Panc1 (cell line): ENCODE data around the gene CPSF6. TPM values are rescaled to one million over a fixed set of nuclear protein-coding genes. Genes with fewer than 3 reads are reported as not detected.
"Not testable (repeated sequence)": the region's sequence is repeated elsewhere in the genome, so short reads cannot be mapped to it uniquely, and the experiment has no call there.

Experiments used
- ATAC-seq: fragments of 200-7000 bp; cut with Tn5 transposase; 2 replicates; pipeline ENCODE4 v1.9.1; 2020; ENCODE audit warnings: mild to moderate bottlenecking, moderate library complexity
- BruUV-seq: library from RNA; stranded (reverse); fragments of 400-500 nt; replicated peaks from 2 replicates; lab custom pipeline; 2021; lab: Mats Ljungman, UMichigan
- CTCF ChIA-PET: fragments of 300-600 bp; sonication (Branson Sonifier 250); formaldehyde crosslinking; loops from one replicate; lab custom pipeline; 2022; ENCODE audit warnings: antibody characterized with exemption; lab: Charles Lee
- POLR2A ChIA-PET: fragments of 300-600 bp; sonication (Branson Sonifier 250); formaldehyde crosslinking; loops from one replicate; lab custom pipeline; 2022; ENCODE audit warnings: antibody characterized with exemption; lab: Charles Lee
- DNase-seq: peaks from one replicate; pipeline ENCODE4 v3.0.0-alpha.2; 2010; ENCODE audit warnings: low read depth, low spot score
- H3K27ac ChIP-seq: 2 replicates; pipeline ENCODE4 v1.5.1; 2011; ENCODE audit warnings: mild to moderate bottlenecking, low read length, inconsistent platforms
- H3K27me3 ChIP-seq: fragments of 200-500 bp; sonication (Bioruptor generic); 2 replicates; pipeline ENCODE4 v1.6.0; 2014; ENCODE audit warnings: low read length, inconsistent platforms; ENCODE audit not compliant: control insufficient read depth, insufficient read depth
- H3K36me3 ChIP-seq: fragments of 200-500 bp; sonication (Bioruptor generic); 2 replicates; pipeline ENCODE4 v1.5.1; 2014; ENCODE audit warnings: inconsistent platforms, mild to moderate bottlenecking, low read length, moderate library complexity; ENCODE audit not compliant: control insufficient read depth, insufficient read depth
- H3K4me1 ChIP-seq: 2 replicates; pipeline ENCODE4 v1.5.1; 2011; ENCODE audit warnings: inconsistent platforms, mild to moderate bottlenecking, low read length, moderate library complexity; ENCODE audit not compliant: control insufficient read depth, insufficient read depth
- H3K4me3 ChIP-seq, 2 experiments: 2 replicates each; pipeline ENCODE4 v1.5.1; 2011 to 2012; ENCODE audit warnings: low read depth in 2 of 2, low read length in 2 of 2, mild to moderate bottlenecking in 2 of 2, inconsistent platforms in 1 of 2, moderate library complexity in 1 of 2
- H3K9me3 ChIP-seq: fragments of 200-500 bp; sonication (Bioruptor generic); 2 replicates; pipeline ENCODE4 v1.5.1; 2014; ENCODE audit warnings: low read depth, mild to moderate bottlenecking, inconsistent platforms, low read length, moderate library complexity; ENCODE audit not compliant: control insufficient read depth, insufficient read depth
- POLR2AphosphoS5 ChIP-seq: IDR thresholded peaks from 2 replicates; pipeline ENCODE4 v1.6.1; 2012; ENCODE audit warnings: mild to moderate bottlenecking, low read depth, low read length, moderate library complexity
- REST ChIP-seq, 2 experiments: IDR thresholded peaks; 2 replicates each; pipeline ENCODE4 v1.6.1; 2011 to 2012; ENCODE audit warnings: low read depth in 2 of 2, control low read depth in 1 of 2, low read length in 1 of 2, mild to moderate bottlenecking in 1 of 2, moderate library complexity in 1 of 2; ENCODE audit not compliant: insufficient read depth in 1 of 2
- SIN3A ChIP-seq: IDR thresholded peaks from 2 replicates; pipeline ENCODE4 v1.6.1; 2012; ENCODE audit warnings: low read depth, mild to moderate bottlenecking, low read length, moderate library complexity, borderline replicate concordance; ENCODE audit not compliant: insufficient read depth
- TCF7L2 ChIP-seq: IDR thresholded peaks from 2 replicates; pipeline ENCODE4 v1.6.1; 2011; ENCODE audit warnings: mild to moderate bottlenecking, low read depth, low read length, inconsistent platforms
- in situ Hi-C: cut with HindIII; loops from 2 replicates; pipeline ENCODE4 v1.10.0; 2016; ENCODE audit warnings: low sequenced_read_pairs, low pct_unique_long_range_greater_than_20kb
- intact Hi-C: fragments of 100-400 bp; cut with micrococcal nuclease; formaldehyde crosslinking; loops from one replicate; pipeline ENCODE4 v1.10.0; 2022; ENCODE audit not compliant: unreplicated experiment
- total RNA-seq: library from RNA; stranded (reverse); gene quantifications from one replicate; pipeline ENCODE4 v1.2.1, GENCODE V29; 2021; ENCODE audit not compliant: unreplicated experiment
- TF ChIP-seq, protein P1 (sequence below): fragments of 450-650 bp; IDR thresholded peaks from 2 replicates; pipeline ENCODE4 v1.5.1; 2017; ENCODE audit warnings: mild to moderate bottlenecking

The CPSF6 gene
- total RNA-seq, 1 experiment from 2014 or later, result 82.0 TPM

- CTCF ChIA-PET, result no interaction called here
- Histone ChIP-seq H3K9me3 (no peaks in the 10 kb centered on the region), H3K27me3 (no peaks in the 10 kb centered on the region), H3K27ac (no peak overlapping the region), H3K36me3 (peaks cover 68% of the 10 kb centered on the region), H3K4me3 (no peak overlapping the region), H3K4me1 (no peaks in the 10 kb centered on the region)
- DNase-seq, result no peak
- in situ Hi-C loops, result no loop called here
- TF ChIP-seq, protein P1, sequence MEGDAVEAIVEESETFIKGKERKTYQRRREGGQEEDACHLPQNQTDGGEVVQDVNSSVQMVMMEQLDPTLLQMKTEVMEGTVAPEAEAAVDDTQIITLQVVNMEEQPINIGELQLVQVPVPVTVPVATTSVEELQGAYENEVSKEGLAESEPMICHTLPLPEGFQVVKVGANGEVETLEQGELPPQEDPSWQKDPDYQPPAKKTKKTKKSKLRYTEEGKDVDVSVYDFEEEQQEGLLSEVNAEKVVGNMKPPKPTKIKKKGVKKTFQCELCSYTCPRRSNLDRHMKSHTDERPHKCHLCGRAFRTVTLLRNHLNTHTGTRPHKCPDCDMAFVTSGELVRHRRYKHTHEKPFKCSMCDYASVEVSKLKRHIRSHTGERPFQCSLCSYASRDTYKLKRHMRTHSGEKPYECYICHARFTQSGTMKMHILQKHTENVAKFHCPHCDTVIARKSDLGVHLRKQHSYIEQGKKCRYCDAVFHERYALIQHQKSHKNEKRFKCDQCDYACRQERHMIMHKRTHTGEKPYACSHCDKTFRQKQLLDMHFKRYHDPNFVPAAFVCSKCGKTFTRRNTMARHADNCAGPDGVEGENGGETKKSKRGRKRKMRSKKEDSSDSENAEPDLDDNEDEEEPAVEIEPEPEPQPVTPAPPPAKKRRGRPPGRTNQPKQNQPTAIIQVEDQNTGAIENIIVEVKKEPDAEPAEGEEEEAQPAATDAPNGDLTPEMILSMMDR, result no peak
- TF ChIP-seq SIN3A, result no peak
- TF ChIP-seq POLR2AphosphoS5, result no peak
- TF ChIP-seq TCF7L2, result no peak
- no peak for TF ChIP-seq REST (IDR thresholded peaks at IDR 0.05; ENCODE audit: insufficient read depth in 1 of 2, low read depth in 2 of 2, low read length in 1 of 2)
- POLR2A ChIA-PET, result no interaction called here
- intact Hi-C loops, result no loop called here
- no peak for ATAC-seq
- no TSS peak for BruUV-seq
Observed at GRCh38 chr12:69265205-69265604, 25.8 kb downstream of the CPSF6 start.

DNA sequence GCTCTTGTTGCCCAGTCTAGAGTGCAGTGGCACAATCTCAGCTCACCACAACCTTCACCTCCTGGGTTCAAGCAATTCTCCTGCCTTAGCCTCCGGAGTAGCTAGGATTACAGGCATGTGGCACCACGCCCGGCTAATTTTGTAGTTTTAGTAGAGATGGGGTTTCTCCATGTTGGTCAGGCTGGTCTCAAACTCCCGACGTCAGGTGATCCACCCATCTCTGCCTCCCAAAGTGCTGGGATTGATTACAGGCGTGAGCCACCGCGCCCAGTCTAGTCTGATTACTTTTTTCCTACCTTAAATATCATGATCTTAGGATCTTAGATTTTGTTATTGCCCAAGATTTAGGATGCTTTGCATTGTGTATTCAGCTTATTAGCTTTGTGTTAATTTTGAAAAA is 26.3 kb downstream of the CPSF6 start:
- H3K27ac ChIP-seq, BruUV-seq, H3K9me3 ChIP-seq, ATAC-seq, H3K4me3 ChIP-seq, in situ Hi-C loops, intact Hi-C loops, POLR2A ChIA-PET, H3K27me3 ChIP-seq, H3K4me1 ChIP-seq, DNase-seq, CTCF ChIA-PET: not testable (repeated sequence)
- peaks cover 68% of the 10 kb centered on the region for H3K36me3 ChIP-seq

- intact Hi-C loops, result no loop called here
- no TSS peak for BruUV-seq
- POLR2A ChIA-PET, result no interaction called here
Observed at GRCh38 chr12:69266036-69266635, 26.8 kb downstream of the CPSF6 start.

More at GRCh38 chr12:69266036-69266635, 26.8 kb downstream of the CPSF6 start:
- H3K36me3 ChIP-seq, result peaks cover 64% of the 10 kb centered on the region
- no peaks in the 10 kb centered on the region for H3K9me3 ChIP-seq
- in situ Hi-C loops, result no loop called here
- no peak overlapping the region for H3K27ac ChIP-seq
- CTCF ChIA-PET, result no interaction called here
- no peak overlapping the region for H3K4me3 ChIP-seq
- TF ChIP-seq REST (IDR thresholded peaks at IDR 0.05; ENCODE audit: insufficient read depth in 1 of 2, low read depth in 2 of 2, low read length in 1 of 2), result no peak
- TF ChIP-seq, protein P1, result no peak
- no peaks in the 10 kb centered on the region for H3K4me1 ChIP-seq
- DNase-seq (peak; percentile 2), ATAC-seq (no peak)
- H3K27me3 ChIP-seq, result no peaks in the 10 kb centered on the region
